Prostate gland (tissue), 2 donors: ENCODE measurements around the gene ENOX1.

Experiments
- POLR2A ChIP-seq: fragments of 450-650 bp; IDR thresholded peaks from one replicate; pipeline ENCODE4 v1.6.1; 2016; ENCODE audit warnings: antibody characterized with exemption, mild to moderate bottlenecking
- TF ChIP-seq, protein P1 (sequence below), 4 experiments: fragments of 200-600 bp in 2 of 4; fragments of 450-650 bp in 2 of 4; sonication (generic) in 2 of 4; IDR thresholded peaks; 1 replicate in 3 of 4; 2 replicates in 1 of 4; pipeline ENCODE4 v1.5.1; 2016 to 2019; ENCODE audit warnings: antibody characterized with exemption in 4 of 4, mild to moderate bottlenecking in 2 of 4, moderate library complexity in 2 of 4

DNA sequence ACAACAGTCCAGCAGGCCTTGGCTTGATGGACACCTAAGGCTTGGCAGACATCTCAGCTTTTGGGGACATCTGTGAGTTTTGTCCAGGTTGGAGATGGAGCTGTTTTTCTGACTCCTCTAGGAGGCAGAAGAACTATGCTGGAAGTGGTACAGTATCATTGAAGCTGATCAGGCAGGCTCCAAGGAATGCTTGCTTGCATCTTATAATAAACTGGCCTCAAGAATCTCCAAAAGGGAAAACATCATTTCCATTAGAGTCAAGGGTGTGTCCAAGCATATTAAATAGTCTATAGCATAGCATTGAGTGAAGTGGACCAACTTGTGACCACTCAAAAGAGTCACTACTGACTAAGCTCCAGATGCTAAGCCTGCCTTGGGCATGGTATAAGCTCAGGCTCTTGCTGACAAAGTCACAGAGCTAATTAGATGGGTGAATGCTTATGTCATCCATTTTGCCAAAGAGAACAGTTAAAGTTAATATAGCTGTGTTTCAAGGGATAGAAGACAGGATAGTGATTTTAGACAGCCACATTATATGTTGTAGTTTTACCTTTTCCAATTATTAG is 547.4 kb downstream of the ENOX1 start:
- TF ChIP-seq, protein P1, sequence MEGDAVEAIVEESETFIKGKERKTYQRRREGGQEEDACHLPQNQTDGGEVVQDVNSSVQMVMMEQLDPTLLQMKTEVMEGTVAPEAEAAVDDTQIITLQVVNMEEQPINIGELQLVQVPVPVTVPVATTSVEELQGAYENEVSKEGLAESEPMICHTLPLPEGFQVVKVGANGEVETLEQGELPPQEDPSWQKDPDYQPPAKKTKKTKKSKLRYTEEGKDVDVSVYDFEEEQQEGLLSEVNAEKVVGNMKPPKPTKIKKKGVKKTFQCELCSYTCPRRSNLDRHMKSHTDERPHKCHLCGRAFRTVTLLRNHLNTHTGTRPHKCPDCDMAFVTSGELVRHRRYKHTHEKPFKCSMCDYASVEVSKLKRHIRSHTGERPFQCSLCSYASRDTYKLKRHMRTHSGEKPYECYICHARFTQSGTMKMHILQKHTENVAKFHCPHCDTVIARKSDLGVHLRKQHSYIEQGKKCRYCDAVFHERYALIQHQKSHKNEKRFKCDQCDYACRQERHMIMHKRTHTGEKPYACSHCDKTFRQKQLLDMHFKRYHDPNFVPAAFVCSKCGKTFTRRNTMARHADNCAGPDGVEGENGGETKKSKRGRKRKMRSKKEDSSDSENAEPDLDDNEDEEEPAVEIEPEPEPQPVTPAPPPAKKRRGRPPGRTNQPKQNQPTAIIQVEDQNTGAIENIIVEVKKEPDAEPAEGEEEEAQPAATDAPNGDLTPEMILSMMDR (IDR thresholded peaks at IDR 0.05) = no peak
- no peak for TF ChIP-seq POLR2A
